Measurements from ENCODE around the gene RGS9BP. TPM values are rescaled to one million over a fixed set of nuclear protein-coding genes. Genes with fewer than 3 reads are reported as not detected.

The RGS9BP gene
- total and polyA plus RNA-seq, 2 experiments from 2014 or later: 0.83 TPM; not detected in 1

- TF ChIP-seq, protein P1, sequence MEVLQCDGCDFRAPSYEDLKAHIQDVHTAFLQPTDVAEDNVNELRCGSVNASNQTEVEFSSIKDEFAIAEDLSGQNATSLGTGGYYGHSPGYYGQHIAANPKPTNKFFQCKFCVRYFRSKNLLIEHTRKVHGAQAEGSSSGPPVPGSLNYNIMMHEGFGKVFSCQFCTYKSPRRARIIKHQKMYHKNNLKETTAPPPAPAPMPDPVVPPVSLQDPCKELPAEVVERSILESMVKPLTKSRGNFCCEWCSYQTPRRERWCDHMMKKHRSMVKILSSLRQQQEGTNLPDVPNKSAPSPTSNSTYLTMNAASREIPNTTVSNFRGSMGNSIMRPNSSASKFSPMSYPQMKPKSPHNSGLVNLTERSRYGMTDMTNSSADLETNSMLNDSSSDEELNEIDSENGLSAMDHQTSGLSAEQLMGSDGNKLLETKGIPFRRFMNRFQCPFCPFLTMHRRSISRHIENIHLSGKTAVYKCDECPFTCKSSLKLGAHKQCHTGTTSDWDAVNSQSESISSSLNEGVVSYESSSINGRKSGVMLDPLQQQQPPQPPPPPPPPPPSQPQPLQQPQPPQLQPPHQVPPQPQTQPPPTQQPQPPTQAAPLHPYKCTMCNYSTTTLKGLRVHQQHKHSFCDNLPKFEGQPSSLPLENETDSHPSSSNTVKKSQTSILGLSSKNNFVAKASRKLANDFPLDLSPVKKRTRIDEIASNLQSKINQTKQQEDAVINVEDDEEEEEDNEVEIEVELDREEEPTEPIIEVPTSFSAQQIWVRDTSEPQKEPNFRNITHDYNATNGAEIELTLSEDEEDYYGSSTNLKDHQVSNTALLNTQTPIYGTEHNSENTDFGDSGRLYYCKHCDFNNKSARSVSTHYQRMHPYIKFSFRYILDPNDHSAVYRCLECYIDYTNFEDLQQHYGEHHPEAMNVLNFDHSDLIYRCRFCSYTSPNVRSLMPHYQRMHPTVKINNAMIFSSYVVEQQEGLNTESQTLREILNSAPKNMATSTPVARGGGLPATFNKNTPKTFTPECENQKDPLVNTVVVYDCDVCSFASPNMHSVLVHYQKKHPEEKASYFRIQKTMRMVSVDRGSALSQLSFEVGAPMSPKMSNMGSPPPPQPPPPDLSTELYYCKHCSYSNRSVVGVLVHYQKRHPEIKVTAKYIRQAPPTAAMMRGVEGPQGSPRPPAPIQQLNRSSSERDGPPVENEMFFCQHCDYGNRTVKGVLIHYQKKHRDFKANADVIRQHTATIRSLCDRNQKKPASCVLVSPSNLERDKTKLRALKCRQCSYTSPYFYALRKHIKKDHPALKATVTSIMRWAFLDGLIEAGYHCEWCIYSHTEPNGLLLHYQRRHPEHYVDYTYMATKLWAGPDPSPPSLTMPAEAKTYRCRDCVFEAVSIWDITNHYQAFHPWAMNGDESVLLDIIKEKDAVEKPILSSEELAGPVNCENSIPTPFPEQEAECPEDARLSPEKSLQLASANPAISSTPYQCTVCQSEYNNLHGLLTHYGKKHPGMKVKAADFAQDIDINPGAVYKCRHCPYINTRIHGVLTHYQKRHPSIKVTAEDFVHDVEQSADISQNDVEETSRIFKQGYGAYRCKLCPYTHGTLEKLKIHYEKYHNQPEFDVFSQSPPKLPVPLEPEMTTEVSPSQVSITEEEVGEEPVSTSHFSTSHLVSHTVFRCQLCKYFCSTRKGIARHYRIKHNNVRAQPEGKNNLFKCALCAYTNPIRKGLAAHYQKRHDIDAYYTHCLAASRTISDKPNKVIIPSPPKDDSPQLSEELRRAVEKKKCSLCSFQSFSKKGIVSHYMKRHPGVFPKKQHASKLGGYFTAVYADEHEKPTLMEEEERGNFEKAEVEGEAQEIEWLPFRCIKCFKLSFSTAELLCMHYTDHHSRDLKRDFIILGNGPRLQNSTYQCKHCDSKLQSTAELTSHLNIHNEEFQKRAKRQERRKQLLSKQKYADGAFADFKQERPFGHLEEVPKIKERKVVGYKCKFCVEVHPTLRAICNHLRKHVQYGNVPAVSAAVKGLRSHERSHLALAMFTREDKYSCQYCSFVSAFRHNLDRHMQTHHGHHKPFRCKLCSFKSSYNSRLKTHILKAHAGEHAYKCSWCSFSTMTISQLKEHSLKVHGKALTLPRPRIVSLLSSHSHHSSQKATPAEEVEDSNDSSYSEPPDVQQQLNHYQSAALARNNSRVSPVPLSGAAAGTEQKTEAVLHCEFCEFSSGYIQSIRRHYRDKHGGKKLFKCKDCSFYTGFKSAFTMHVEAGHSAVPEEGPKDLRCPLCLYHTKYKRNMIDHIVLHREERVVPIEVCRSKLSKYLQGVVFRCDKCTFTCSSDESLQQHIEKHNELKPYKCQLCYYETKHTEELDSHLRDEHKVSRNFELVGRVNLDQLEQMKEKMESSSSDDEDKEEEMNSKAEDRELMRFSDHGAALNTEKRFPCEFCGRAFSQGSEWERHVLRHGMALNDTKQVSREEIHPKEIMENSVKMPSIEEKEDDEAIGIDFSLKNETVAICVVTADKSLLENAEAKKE (CRISPR knock-in tag; IDR thresholded peaks at IDR 0.05): no peak
- TF ChIP-seq REST (IDR thresholded peaks at IDR 0.05; ENCODE audit: unreplicated experiment) (no peak), STAT1 (IDR thresholded peaks at IDR 0.05; ENCODE audit: unreplicated experiment) (no peak), ZNF114 (CRISPR knock-in tag; IDR thresholded peaks at IDR 0.05) (no peak), ZNF331 (CRISPR knock-in tag; IDR thresholded peaks at IDR 0.05; ENCODE audit: low read depth) (no peak), POLR2AphosphoS5 (IDR thresholded peaks at IDR 0.05; ENCODE audit: low read depth) (no peak), JUNB (IDR thresholded peaks at IDR 0.05; ENCODE audit: unreplicated experiment) (no peak), NANOG (IDR thresholded peaks at IDR 0.05; ENCODE audit: borderline replicate concordance) (no peak)
Measured at GRCh38 chr19:32658527-32658926, 17.1 kb upstream of the RGS9BP start (continued).
